PC-3 (cell line): ENCODE data around the gene EXD3.

Source experiments
- CTCF ChIP-seq: fragments of 300-600 bp; sonication (generic); conservative IDR thresholded peaks from 2 replicates; pipeline ENCODE4 v1.5.1; 2017; ENCODE audit warnings: antibody characterized with exemption, low read depth, mild to moderate bottlenecking, low read length
- EZH2 ChIP-seq: fragments of 300-600 bp; sonication (generic); IDR thresholded peaks from one replicate; pipeline ENCODE4 v1.6.1; 2017; ENCODE audit warnings: antibody characterized with exemption, mild to moderate bottlenecking, low read length; ENCODE audit not compliant: unreplicated experiment
- EZH2phosphoT487 ChIP-seq: fragments of 300-600 bp; sonication (generic); IDR thresholded peaks from 2 replicates; pipeline ENCODE4 v1.6.1; 2018; ENCODE audit warnings: mild to moderate bottlenecking, antibody characterized with exemption, low read length, borderline replicate concordance

- TF ChIP-seq CTCF (no peak), EZH2phosphoT487 (no peak), EZH2 (no peak)
Observed at GRCh38 chr9:137463931-137464290, 40.9 kb upstream of the EXD3 start.
